ENCODE measurements around the gene ANK2. TPM values are rescaled to one million over a fixed set of nuclear protein-coding genes. Genes with fewer than 3 reads are reported as not detected.

ANK2 gene
- total RNA-seq, 6 donors from 2014 or later, result 4.2 to 23.3 (median 8.5) TPM

- Histone ChIP-seq H3K4me1 (no peaks in the 10 kb centered on the region), H3K27ac (no peak overlapping the region), H3K4me3 (no peak overlapping the region), H3K27me3 (no peaks in the 10 kb centered on the region), H3K36me3 (no peaks in the 10 kb centered on the region), H3K9me3 (no peaks in the 10 kb centered on the region)
- TF ChIP-seq CTCF (IDR thresholded peaks at IDR 0.05), result no peak
- no peak for TF ChIP-seq EP300 (IDR thresholded peaks at IDR 0.05)
- no peak for TF ChIP-seq POLR2AphosphoS5 (IDR thresholded peaks at IDR 0.05)
- TF ChIP-seq POLR2A (IDR thresholded peaks at IDR 0.05), result no peak
- 32 to 63% methylated on average over 2 of the region's 2 CpGs for WGBS, 2 donors
- ATAC-seq (ENCODE audit: low FRiP score in 2 of 2) (no peak), DNase-seq (no peak)
These were observed 315.9 kb downstream of the ANK2 start for GRCh38 chr4:113365377-113365776.

- H3K36me3 ChIP-seq, result no peaks in the 10 kb centered on the region
These were observed 318.6 kb downstream of the ANK2 start for GRCh38 chr4:113368056-113368455.

GRCh38 chr4:113371111-113371510 is 321.7 kb downstream of the ANK2 start:
- H3K27me3 ChIP-seq, result no peaks in the 10 kb centered on the region
- H3K4me1 ChIP-seq, result no peaks in the 10 kb centered on the region
- ATAC-seq (ENCODE audit: low FRiP score in 2 of 2) (no peak), DNase-seq (no peak)
- no peak overlapping the region for H3K4me3 ChIP-seq
- TF ChIP-seq POLR2A (IDR thresholded peaks at IDR 0.05) (no peak), EP300 (IDR thresholded peaks at IDR 0.05) (no peak), CTCF (IDR thresholded peaks at IDR 0.05) (no peak), POLR2AphosphoS5 (IDR thresholded peaks at IDR 0.05) (no peak)
- H3K36me3 ChIP-seq, result no peaks in the 10 kb centered on the region
- H3K9me3 ChIP-seq, result no peaks in the 10 kb centered on the region
- no peak overlapping the region for H3K27ac ChIP-seq

More at GRCh38 chr4:113368056-113368455, 318.6 kb downstream of the ANK2 start:
- no peaks in the 10 kb centered on the region for H3K27me3 ChIP-seq
- no peak overlapping the region for H3K4me3 ChIP-seq
- no peak overlapping the region for H3K27ac ChIP-seq
- ATAC-seq (ENCODE audit: low FRiP score in 2 of 2) (no peak), DNase-seq (no peak)
- no peaks in the 10 kb centered on the region for H3K4me1 ChIP-seq
- no peak for TF ChIP-seq POLR2AphosphoS5 (IDR thresholded peaks at IDR 0.05)
- WGBS, 2 donors, result 81 to 86% methylated on average over 2 of the region's 2 CpGs
- no peaks in the 10 kb centered on the region for H3K9me3 ChIP-seq

GRCh38 chr4:113375964-113376666 is 326.7 kb downstream of the ANK2 start:
- WGBS, 2 donors, result 83 to 87% methylated on average over 1 of the region's 1 CpG
- TF ChIP-seq POLR2A (IDR thresholded peaks at IDR 0.05) (no peak), EP300 (IDR thresholded peaks at IDR 0.05) (no peak), CTCF (IDR thresholded peaks at IDR 0.05) (no peak), POLR2AphosphoS5 (IDR thresholded peaks at IDR 0.05) (no peak)
- DNase-seq (no peak), ATAC-seq (ENCODE audit: low FRiP score in 2 of 2) (no peak)
- Histone ChIP-seq H3K27me3 (no peaks in the 10 kb centered on the region), H3K27ac (no peak overlapping the region), H3K4me3 (no peak overlapping the region), H3K9me3 (no peaks in the 10 kb centered on the region), H3K4me1 (no peaks in the 10 kb centered on the region), H3K36me3 (no peaks in the 10 kb centered on the region)

- Histone ChIP-seq H3K27me3 (no peaks in the 10 kb centered on the region), H3K4me3 (no peak overlapping the region), H3K4me1 (peaks cover 0 to 12% (median 5%) of the 10 kb centered on the region in 4 donors), H3K27ac (no peak overlapping the region), H3K36me3 (no peaks in the 10 kb centered on the region), H3K9me3 (no peaks in the 10 kb centered on the region)
- ATAC-seq (ENCODE audit: low FRiP score in 2 of 2), result no peak
- TF ChIP-seq POLR2A (IDR thresholded peaks at IDR 0.05) (no peak), EP300 (IDR thresholded peaks at IDR 0.05) (no peak), POLR2AphosphoS5 (IDR thresholded peaks at IDR 0.05) (no peak), CTCF (IDR thresholded peaks at IDR 0.05) (no peak)
- 76 to 96% methylated on average over 1 of the region's 1 CpG for WGBS, 2 donors
- DNase-seq, result no peak
These were observed 329.4 kb downstream of the ANK2 start for GRCh38 chr4:113378836-113379235.

All from upper lobe of left lung (tissue), 6 donors.